GM18508 (cell line): ENCODE data around the gene CDH5.

Experiments
- ATAC-seq: cut with Tn5 transposase; IDR thresholded peaks from one replicate; pipeline ENCODE4 v1.9.1; 2021; ENCODE audit warnings: moderate number of reproducible peaks; ENCODE audit not compliant: insufficient read depth, unreplicated experiment

CDH5 gene

GRCh38 chr16:66372898-66373155 lies 6.3 kb downstream of the CDH5 start:
- no peak for ATAC-seq

- no peak for ATAC-seq
Measured at GRCh38 chr16:66373667-66374066, 7.2 kb downstream of the CDH5 start.

GRCh38 chr16:66374176-66374575 lies 7.7 kb downstream of the CDH5 start:
- ATAC-seq: no peak

DNA sequence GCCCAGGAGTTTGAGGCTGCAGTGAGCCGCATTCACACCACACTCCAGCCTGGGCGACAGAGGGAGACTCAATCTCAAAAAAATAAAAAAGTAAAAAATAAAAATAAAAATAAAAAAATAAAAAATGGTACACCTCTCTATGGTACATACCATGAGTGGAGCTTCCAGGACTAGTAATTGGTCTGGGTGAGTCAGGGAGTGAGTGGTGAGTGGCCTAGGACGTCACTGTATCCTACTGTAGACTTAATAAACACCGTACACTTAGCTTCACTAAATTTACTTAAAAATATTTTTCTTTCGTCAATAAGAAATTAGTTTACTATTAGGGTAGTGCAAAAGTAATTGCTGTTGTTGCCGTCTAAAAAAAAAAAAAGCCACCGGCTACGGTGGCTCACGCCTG lies 9.0 kb downstream of the CDH5 start:
- ATAC-seq: no peak

GRCh38 chr16:66376114-66376513 lies 9.6 kb downstream of the CDH5 start:
- no peak for ATAC-seq

GRCh38 chr16:66376577-66377305 lies 10.2 kb downstream of the CDH5 start:
- ATAC-seq: no peak

GRCh38 chr16:66377324-66377723 lies 10.8 kb downstream of the CDH5 start:
- ATAC-seq: no peak

DNA sequence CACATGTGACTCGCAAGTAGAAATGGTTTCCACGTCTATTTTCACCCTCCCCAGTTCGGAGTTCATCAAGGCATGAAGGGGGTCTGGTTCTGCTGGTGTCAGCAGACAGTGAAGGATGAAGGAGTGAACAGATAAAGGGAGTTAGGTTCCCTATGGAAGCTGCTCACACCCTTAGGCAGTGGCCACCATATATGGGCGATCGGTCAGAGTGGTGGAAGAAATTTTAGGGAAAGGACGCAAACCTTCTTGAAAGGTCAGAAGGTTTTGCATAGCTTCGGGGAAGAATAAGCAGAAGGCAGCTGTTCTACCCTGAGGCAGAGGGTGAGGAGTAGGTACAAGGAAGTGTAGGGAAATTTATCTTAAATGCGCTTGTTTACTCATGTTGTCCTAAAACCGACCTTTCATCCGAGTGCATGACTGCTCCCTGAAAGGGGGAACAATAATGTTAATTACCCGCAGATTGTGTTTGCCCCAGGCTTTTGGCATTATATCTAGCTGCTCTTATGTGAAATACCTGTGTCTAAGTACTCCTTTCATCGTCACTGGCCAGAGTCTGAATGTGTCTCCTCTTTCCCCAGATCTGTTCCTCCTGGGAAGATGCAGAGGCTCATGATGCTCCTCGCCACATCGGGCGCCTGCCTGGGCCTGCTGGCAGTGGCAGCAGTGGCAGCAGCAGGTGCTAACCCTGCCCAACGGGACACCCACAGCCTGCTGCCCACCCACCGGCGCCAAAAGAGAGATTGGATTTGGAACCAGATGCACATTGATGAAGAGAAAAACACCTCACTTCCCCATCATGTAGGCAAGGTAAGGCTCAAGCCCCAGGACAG lies 12.5 kb downstream of the CDH5 start:
- no peak for ATAC-seq

DNA sequence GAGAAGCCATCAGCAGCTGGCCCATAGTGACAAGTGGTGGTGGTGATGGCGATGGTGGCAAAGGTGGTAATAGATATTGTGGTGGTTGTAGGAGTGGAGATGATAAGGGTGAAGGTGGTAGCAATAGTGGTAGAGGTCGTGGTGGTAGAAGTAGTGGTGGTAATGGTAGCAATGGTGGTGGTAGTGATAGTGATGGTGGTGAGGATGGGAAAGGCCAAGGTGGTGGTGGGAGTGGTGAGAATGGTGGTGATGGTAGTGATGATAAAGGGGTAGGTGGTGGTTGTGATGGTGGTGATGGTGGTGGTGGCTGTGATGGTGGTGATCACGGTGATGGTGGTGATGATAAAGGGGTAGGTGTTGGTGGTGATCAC lies 13.1 kb downstream of the CDH5 start:
- ATAC-seq: no peak

GRCh38 chr16:66380421-66380820 lies 13.9 kb downstream of the CDH5 start:
- no peak for ATAC-seq

DNA sequence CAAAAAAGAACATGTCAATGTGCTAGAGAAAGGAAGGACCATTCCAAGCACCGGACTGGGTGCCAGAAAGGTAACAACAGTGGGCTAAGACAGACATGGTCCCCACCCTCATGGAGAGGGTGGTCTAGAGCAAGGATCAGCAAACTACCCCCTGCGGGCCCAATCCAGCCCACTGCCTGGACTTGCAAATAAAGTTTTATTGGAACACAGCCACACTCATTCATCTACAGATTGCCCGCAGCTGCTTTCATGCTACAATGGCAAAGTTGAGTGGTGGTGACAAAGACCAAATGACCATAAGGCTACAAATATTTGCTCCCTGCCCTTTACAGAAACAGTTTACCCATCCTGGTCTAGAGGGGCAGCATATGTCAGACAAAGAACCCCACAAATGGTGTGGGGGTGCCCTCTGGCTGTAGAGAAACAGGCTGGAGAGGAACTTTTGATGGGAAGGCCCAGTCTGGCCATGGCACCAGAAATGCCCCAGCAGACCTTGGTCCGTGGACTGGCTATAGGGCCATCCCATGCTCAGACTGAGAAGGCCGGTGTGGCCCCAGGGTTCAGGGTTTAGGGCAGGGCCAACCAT lies 15.2 kb downstream of the CDH5 start:
- no peak for ATAC-seq

GRCh38 chr16:66382171-66382965 lies 15.9 kb downstream of the CDH5 start:
- no peak for ATAC-seq

GRCh38 chr16:66382966-66383299 lies 16.4 kb downstream of the CDH5 start:
- no peak for ATAC-seq

GRCh38 chr16:66383551-66383950 lies 17.1 kb downstream of the CDH5 start:
- no peak for ATAC-seq

DNA sequence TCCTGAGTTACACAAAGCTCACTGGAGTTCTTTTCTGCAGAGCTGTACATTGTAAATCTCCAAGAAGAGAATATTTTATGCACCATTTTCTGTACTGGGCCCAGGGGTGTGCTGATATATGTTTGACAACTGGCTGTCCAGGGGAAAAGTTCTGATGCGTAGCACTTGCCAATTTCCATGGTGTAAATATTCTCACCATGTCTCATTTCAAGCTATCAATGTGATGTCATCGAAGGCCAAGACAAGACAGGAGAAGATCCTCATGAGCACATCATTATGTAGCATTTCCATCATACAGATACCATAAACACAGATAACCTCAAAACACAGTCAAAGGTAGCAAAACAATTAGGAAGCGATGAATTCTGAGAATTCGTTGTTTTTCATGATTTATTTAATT lies 18.9 kb downstream of the CDH5 start:
- ATAC-seq: no peak

GRCh38 chr16:66386629-66387622 lies 20.4 kb downstream of the CDH5 start:
- no peak for ATAC-seq

DNA sequence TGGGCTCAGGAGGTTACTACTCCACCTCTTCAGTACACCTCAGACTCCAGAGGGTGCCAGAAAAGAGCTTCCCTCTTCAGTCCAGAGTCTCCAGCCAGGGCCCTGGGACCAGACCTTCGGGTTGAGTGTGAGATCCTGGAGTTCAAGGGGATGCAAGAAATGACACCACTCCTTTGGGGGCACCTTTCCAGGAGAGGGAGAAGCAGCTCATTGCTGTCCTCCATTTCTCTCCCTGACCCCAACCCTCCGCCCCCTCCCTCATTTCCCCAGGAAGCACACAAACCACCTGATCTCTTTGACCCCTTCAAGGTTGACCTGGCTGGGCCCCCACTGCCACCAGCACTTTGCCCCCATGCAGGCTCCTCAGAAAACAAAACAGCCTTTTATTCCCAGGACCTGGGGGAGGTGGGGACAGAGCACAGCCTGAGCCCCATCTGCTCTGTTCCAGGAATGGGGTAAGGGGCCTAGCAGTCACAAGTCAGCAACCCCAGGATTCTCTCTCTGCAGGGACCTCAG lies 21.4 kb downstream of the CDH5 start:
- no peak for ATAC-seq

DNA sequence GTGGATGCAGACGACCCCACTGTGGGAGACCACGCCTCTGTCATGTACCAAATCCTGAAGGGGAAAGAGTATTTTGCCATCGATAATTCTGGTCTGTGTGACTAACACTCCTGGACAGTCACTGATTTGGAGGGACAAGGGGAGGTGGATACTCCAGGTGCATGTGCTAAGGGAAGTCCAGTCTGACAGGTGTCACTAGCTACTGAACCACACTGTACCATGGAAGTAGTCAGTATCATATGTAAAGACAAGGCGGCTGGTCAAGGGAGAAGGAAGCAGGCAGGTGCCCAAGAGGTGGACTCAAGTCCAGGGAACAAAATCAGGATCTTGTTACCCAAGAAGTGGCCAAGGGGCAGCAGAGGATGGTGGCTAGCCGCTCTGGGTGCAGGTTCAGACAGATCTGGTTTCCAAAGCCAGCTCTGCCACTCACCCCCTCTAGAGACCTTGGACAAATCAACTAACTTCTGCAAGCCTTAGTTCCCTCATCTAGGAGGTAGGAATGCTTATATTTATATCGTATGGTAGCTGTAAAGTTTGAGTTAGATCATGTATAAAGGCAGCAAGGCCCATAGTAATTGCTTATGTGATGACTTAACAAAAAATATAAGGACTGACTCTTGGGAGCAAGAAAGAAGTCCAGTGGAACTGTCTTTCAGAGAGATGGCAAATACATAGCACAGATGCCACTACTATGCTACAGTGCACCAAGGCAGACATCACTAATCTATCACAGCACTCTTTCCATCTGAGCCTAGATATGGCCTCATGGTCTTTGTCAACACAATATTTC lies 22.1 kb downstream of the CDH5 start:
- ATAC-seq: no peak
